H9 (cell line): Measurements from ENCODE around the gene BACH1. TPM values are rescaled to one million over a fixed set of nuclear protein-coding genes. Genes with fewer than 3 reads are reported as not detected.

Source experiments
- DNase-seq: peaks from one replicate; pipeline ENCODE4 v3.0.0-alpha.2; 2017
- H2AFZ ChIP-seq: one replicate; pipeline ENCODE4 v1.6.1; 2013; ENCODE audit warnings: mild to moderate bottlenecking, low read length, control low read depth, moderate library complexity
- H2AK5ac ChIP-seq: 2 replicates; pipeline ENCODE4 v1.6.1; 2013; ENCODE audit warnings: low read length, control low read depth, mixed read lengths; ENCODE audit not compliant: insufficient read length
- H2BK120ac ChIP-seq: one replicate; pipeline ENCODE4 v1.6.1; 2013; ENCODE audit warnings: low read depth, mild to moderate bottlenecking, low read length, control low read depth, inconsistent platforms; ENCODE audit not compliant: poor library complexity, severe bottlenecking
- H2BK12ac ChIP-seq: 2 replicates; pipeline ENCODE4 v1.6.1; 2013; ENCODE audit warnings: low read length, control low read depth, mixed read lengths, low read depth; ENCODE audit not compliant: insufficient read length
- H2BK15ac ChIP-seq: 2 replicates; pipeline ENCODE4 v1.6.1; 2013; ENCODE audit warnings: low read depth, low read length, control low read depth
- H2BK20ac ChIP-seq: one replicate; pipeline ENCODE4 v1.6.1; 2013; ENCODE audit warnings: low read depth, mild to moderate bottlenecking, low read length, control low read depth, inconsistent platforms; ENCODE audit not compliant: poor library complexity, severe bottlenecking
- H2BK5ac ChIP-seq: 2 replicates; pipeline ENCODE4 v1.6.1; 2013; ENCODE audit warnings: low read length, control low read depth, mixed read lengths; ENCODE audit not compliant: insufficient read length
- H3K14ac ChIP-seq: 2 replicates; pipeline ENCODE4 v1.6.1; 2013; ENCODE audit warnings: low read length, control low read depth; ENCODE audit not compliant: insufficient read depth
- H3K18ac ChIP-seq: 2 replicates; pipeline ENCODE4 v1.6.1; 2013; ENCODE audit warnings: low read depth, mild to moderate bottlenecking, mixed read lengths, low read length, control low read depth; ENCODE audit not compliant: insufficient read length
- H3K23ac ChIP-seq: 2 replicates; pipeline ENCODE4 v1.6.1; 2013; ENCODE audit warnings: low read length, control low read depth, mixed read lengths, low read depth; ENCODE audit not compliant: insufficient read length
- H3K23me2 ChIP-seq: 2 replicates; pipeline ENCODE4 v1.6.1; 2013; ENCODE audit warnings: low read depth, mild to moderate bottlenecking, mixed read lengths, low read length, control low read depth; ENCODE audit not compliant: insufficient read length, poor library complexity, severe bottlenecking
- H3K27ac ChIP-seq: 2 replicates; pipeline ENCODE4 v1.5.1; 2013; ENCODE audit warnings: low read length, control low read depth, mixed read lengths, low read depth; ENCODE audit not compliant: insufficient read length
- H3K27me3 ChIP-seq: 2 replicates; pipeline ENCODE4 v1.6.1; 2013; ENCODE audit warnings: low read length, control low read depth, inconsistent platforms; ENCODE audit not compliant: insufficient read depth
- H3K4ac ChIP-seq: 2 replicates; pipeline ENCODE4 v1.6.1; 2013; ENCODE audit warnings: low read depth, mild to moderate bottlenecking, control low read depth, inconsistent platforms, low read length, moderate library complexity
- H3K4me1 ChIP-seq: 2 replicates; pipeline ENCODE4 v1.6.1; 2013; ENCODE audit warnings: low read length, control low read depth, inconsistent platforms; ENCODE audit not compliant: insufficient read depth
- H3K4me2 ChIP-seq: 2 replicates; pipeline ENCODE4 v1.6.1; 2013; ENCODE audit warnings: low read length, control low read depth, mixed read lengths; ENCODE audit not compliant: insufficient read length, insufficient read depth
- H3K56ac ChIP-seq: 2 replicates; pipeline ENCODE4 v1.6.1; 2013; ENCODE audit warnings: low read depth, mild to moderate bottlenecking, mixed read lengths, low read length, control low read depth; ENCODE audit not compliant: insufficient read length
- H3K79me1 ChIP-seq: 2 replicates; pipeline ENCODE4 v1.6.1; 2013; ENCODE audit warnings: low read depth, mild to moderate bottlenecking, moderate library complexity, low read length, control low read depth, inconsistent platforms; ENCODE audit not compliant: insufficient read depth, poor library complexity, severe bottlenecking
- H3K79me2 ChIP-seq: 2 replicates; pipeline ENCODE4 v1.6.1; 2013; ENCODE audit warnings: low read length, control low read depth, inconsistent platforms; ENCODE audit not compliant: insufficient read depth
- H3K9ac ChIP-seq: 2 replicates; pipeline ENCODE4 v1.6.1; 2013; ENCODE audit warnings: low read length, control low read depth, mixed read lengths; ENCODE audit not compliant: insufficient read length; ENCODE audit errors: extremely low read depth
- H3K9me3 ChIP-seq: one replicate; pipeline ENCODE4 v1.6.1; 2013; ENCODE audit warnings: low read depth, low read length, inconsistent platforms; ENCODE audit not compliant: control insufficient read depth
- H3T11ph ChIP-seq: one replicate; pipeline ENCODE4 v1.6.1; 2013; ENCODE audit warnings: mild to moderate bottlenecking, low read length, control low read depth, inconsistent platforms
- H4K20me1 ChIP-seq: one replicate; pipeline ENCODE4 v1.6.1; 2013; ENCODE audit not compliant: control insufficient read depth, insufficient read length, insufficient read depth
- H4K5ac ChIP-seq: 2 replicates; pipeline ENCODE4 v1.6.1; 2013; ENCODE audit warnings: low read depth, mild to moderate bottlenecking, mixed read lengths, low read length, control low read depth; ENCODE audit not compliant: insufficient read length
- H4K8ac ChIP-seq: replicated peaks from 2 replicates; pipeline ENCODE4 v1.6.1; 2013; ENCODE audit warnings: low read length, control low read depth, mixed read lengths, low read depth; ENCODE audit not compliant: insufficient read length
- H4K91ac ChIP-seq: 2 replicates; pipeline ENCODE4 v1.6.1; 2013; ENCODE audit warnings: low read depth, mild to moderate bottlenecking, moderate library complexity, mixed read lengths, low read length, control low read depth; ENCODE audit not compliant: insufficient read length
- H3K27ac Mint-ChIP-seq, 3 experiments: 2 replicates in 2 of 3; 3 replicates in 1 of 3; pipeline ENCODE4 v1.8.0; 2020 to 2021; ENCODE audit warnings: mixed read lengths in 3 of 3, mild to moderate bottlenecking in 1 of 3, moderate library complexity in 1 of 3
- H3K27me3 Mint-ChIP-seq: 2 replicates; pipeline ENCODE4 v1.8.0; 2021; ENCODE audit warnings: low read depth, mild to moderate bottlenecking, moderate library complexity, mixed read lengths
- H3K36me3 Mint-ChIP-seq, 3 experiments: 2 replicates in 2 of 3; 3 replicates in 1 of 3; pipeline ENCODE4 v1.8.0; 2020 to 2021; ENCODE audit warnings: low read depth in 3 of 3, mixed read lengths in 3 of 3; ENCODE audit not compliant: insufficient read depth in 1 of 3
- H3K4me1 Mint-ChIP-seq, 2 experiments: 2 replicates each; pipeline ENCODE4 v1.8.0; 2020; ENCODE audit warnings: mixed read lengths in 2 of 2
- H3K4me3 Mint-ChIP-seq, 2 experiments: 2 replicates in 1 of 2; 3 replicates in 1 of 2; pipeline ENCODE4 v1.8.0; 2020 to 2021; ENCODE audit warnings: mild to moderate bottlenecking in 2 of 2, mixed read lengths in 2 of 2, moderate library complexity in 1 of 2
- H3K9me3 Mint-ChIP-seq, 2 experiments: 2 replicates in 1 of 2; 3 replicates in 1 of 2; pipeline ENCODE4 v1.8.0; 2020; ENCODE audit warnings: mild to moderate bottlenecking in 2 of 2, mixed read lengths in 2 of 2, moderate library complexity in 1 of 2
- CTCF ChIP-seq: fragments of 200-600 bp; sonication (generic); conservative IDR thresholded peaks from 3 replicates; pipeline ENCODE4 v1.8.0; 2021; ENCODE audit warnings: antibody characterized with exemption, mild to moderate bottlenecking
- WGBS: extraction: QIAGEN DNeasy Blood & Tissue Kit; methylation state at CpG from one replicate; pipeline ENCODE4 v1.1.7; 2013; ENCODE audit warnings: missing lambda C conversion rate, low lambda C conversion rate, mixed read lengths; ENCODE audit not compliant: insufficient read length; ENCODE audit errors: extremely low coverage; 5-methylcytosine and 5-hydroxymethylcytosine counted together
- total RNA-seq: library from RNA; stranded (reverse); gene quantifications from 2 replicates; pipeline ENCODE4 v1.2.1, GENCODE V29; 2021

BACH1 gene
- total RNA-seq, 1 experiment from 2014 or later, result 42.4 TPM

DNA sequence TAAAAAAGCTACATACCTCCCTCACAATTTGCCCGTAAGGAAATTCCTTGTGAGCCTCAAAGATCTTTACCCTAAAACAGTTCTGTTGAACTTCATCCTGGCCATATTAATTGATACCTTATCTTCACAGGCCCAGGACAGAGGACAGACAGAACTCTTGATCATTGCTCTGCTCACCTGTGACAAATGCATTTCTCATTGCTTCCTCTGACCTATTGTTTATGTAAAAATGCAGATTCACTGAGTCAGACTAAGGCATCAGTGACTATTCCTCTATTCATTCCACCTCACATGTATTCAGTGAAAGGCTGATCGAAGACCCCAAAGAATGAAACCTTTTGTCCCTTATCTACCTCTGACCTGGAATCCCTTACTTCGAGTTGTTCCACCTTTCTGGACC lies 61.0 kb downstream of the BACH1 start:
- H3K27ac ChIP-seq, result no peak overlapping the region
- DNase-seq, result no peak
- H3K79me1 ChIP-seq, result no peaks in the 10 kb centered on the region
- Mint-ChIP-seq H3K4me1 (no peaks in the 10 kb centered on the region), H3K27me3 (no peaks in the 10 kb centered on the region), H3K9me3 (peaks cover 12% of the 10 kb centered on the region in 2 experiments), H3K36me3 (peaks cover 13 to 17% (median 16%) of the 10 kb centered on the region in 3 experiments), H3K4me3 (no peak overlapping the region), H3K27ac (no peak overlapping the region)
- no peak overlapping the region for H2BK20ac ChIP-seq
- H4K91ac ChIP-seq, result no peak overlapping the region
- no peak overlapping the region for H4K8ac ChIP-seq
- no peak overlapping the region for H3K4ac ChIP-seq
- no peaks in the 10 kb centered on the region for H3K79me2 ChIP-seq
- no peaks in the 10 kb centered on the region for H4K20me1 ChIP-seq
- no peak for TF ChIP-seq CTCF
- H2AFZ ChIP-seq, result no peak overlapping the region
- WGBS, result no CpG with 5 or more reads among the region's 3 CpGs
- no peak overlapping the region for H4K5ac ChIP-seq
- H2BK12ac ChIP-seq, result no peak overlapping the region
- H3K9me3 ChIP-seq, result peaks cover 2% of the 10 kb centered on the region
- H2BK5ac ChIP-seq, result no peak overlapping the region
- no peak overlapping the region for H3T11ph ChIP-seq
- no peak overlapping the region for H3K9ac ChIP-seq
- no peak overlapping the region for H3K18ac ChIP-seq
- H2BK120ac ChIP-seq, result no peak overlapping the region
- no peaks in the 10 kb centered on the region for H3K27me3 ChIP-seq
- no peaks in the 10 kb centered on the region for H3K23me2 ChIP-seq
- H3K4me1 ChIP-seq, result no peaks in the 10 kb centered on the region
- H3K4me2 ChIP-seq, result no peak overlapping the region
- H3K14ac ChIP-seq, result no peak overlapping the region
- H2AK5ac ChIP-seq, result no peak overlapping the region
- no peak overlapping the region for H2BK15ac ChIP-seq
- H3K56ac ChIP-seq, result no peak overlapping the region
- H3K23ac ChIP-seq, result no peak overlapping the region
